OCI-LY1 (cell line): Measurements from ENCODE around the gene PDE6D.

Experiments
- CTCF ChIP-seq: fragments of 200-600 bp; sonication (generic), shearing (Covaris generic); IDR thresholded peaks from 2 replicates; pipeline ENCODE4 v1.5.1; 2017; ENCODE audit warnings: mild to moderate bottlenecking, antibody characterized with exemption, low read length, moderate library complexity, mixed read lengths
- EZH2 ChIP-seq: fragments of 200-600 bp; sonication (generic), shearing (Covaris generic); IDR thresholded peaks from 2 replicates; pipeline ENCODE4 v1.8.0; 2017; ENCODE audit warnings: borderline replicate concordance, mixed run types, mild to moderate bottlenecking, antibody characterized with exemption, low read length, moderate library complexity, mixed read lengths

- no peak for TF ChIP-seq CTCF
- no peak for TF ChIP-seq EZH2
These were observed 91.8 kb downstream of the PDE6D start for GRCh38 chr2:231689124-231689893.
